H1 (cell line): ENCODE data around the gene SNRNP200. TPM values are rescaled to one million over a fixed set of nuclear protein-coding genes. Genes with fewer than 3 reads are reported as not detected.
A peak's percentile ranks its signal among the peaks of the same experiment; 100 is the strongest.

ENCODE experiments used
- CTCF ChIA-PET: fragments of 300-600 bp; sonication (Branson Sonifier 250); formaldehyde crosslinking; loops from one replicate; lab custom pipeline; 2021; ENCODE audit not compliant: partially characterized antibody; lab: Charles Lee
- POLR2A ChIA-PET: fragments of 300-600 bp; sonication (Branson Sonifier 250); formaldehyde crosslinking; loops from one replicate; lab custom pipeline; 2021; ENCODE audit warnings: inconsistent platforms; ENCODE audit not compliant: partially characterized antibody; lab: Charles Lee
- DNase-seq, 2 experiments: peaks; one replicate each; pipeline versions ENCODE4 v3.0.0 to v3.0.0-alpha.2; 2010 to 2022; ENCODE audit warnings: low spot score in 2 of 2, low read depth in 1 of 2, mixed read lengths in 1 of 2
- FAIRE-seq: peaks from 2 replicates; lab custom pipeline; 2011; peaks lifted over from hg19 to GRCh38; lab: Jason Lieb, UNC
- H2AFZ ChIP-seq: 2 replicates; pipeline ENCODE4 v1.8.1; 2012; ENCODE audit warnings: low read length, inconsistent platforms
- H2AK5ac ChIP-seq: 2 replicates; pipeline ENCODE4 v1.6.1; 2013; ENCODE audit warnings: low read depth, low read length
- H2BK120ac ChIP-seq: replicated peaks from 2 replicates; pipeline ENCODE3; 2013; ENCODE audit warnings: low read depth, low read length, inconsistent platforms
- H2BK12ac ChIP-seq: 2 replicates; pipeline ENCODE4 v1.6.1; 2013; ENCODE audit warnings: low read depth, low read length
- H2BK15ac ChIP-seq: 2 replicates; pipeline ENCODE4 v1.6.1; 2013; ENCODE audit warnings: low read length
- H2BK20ac ChIP-seq: 2 replicates; pipeline ENCODE4 v1.6.1; 2013; ENCODE audit warnings: low read length
- H2BK5ac ChIP-seq: 2 replicates; pipeline ENCODE4 v1.6.1; 2013; ENCODE audit warnings: low read depth, low read length
- H3K14ac ChIP-seq: 2 replicates; pipeline ENCODE4 v1.6.1; 2013; ENCODE audit warnings: inconsistent platforms; ENCODE audit not compliant: insufficient read length
- H3K18ac ChIP-seq: 2 replicates; pipeline ENCODE4 v1.6.1; 2013; ENCODE audit warnings: low read length; ENCODE audit errors: extremely low read depth
- H3K23ac ChIP-seq: 2 replicates; pipeline ENCODE4 v1.6.1; 2013; ENCODE audit warnings: inconsistent platforms; ENCODE audit not compliant: insufficient read length
- H3K23me2 ChIP-seq: 2 replicates; pipeline ENCODE4 v1.6.1; 2013; ENCODE audit warnings: low read depth, low read length
- H3K27ac ChIP-seq: 2 replicates; pipeline ENCODE4 v1.6.1; 2011; ENCODE audit warnings: low read depth, low read length, inconsistent platforms
- H3K27me3 ChIP-seq, 4 experiments: replicated peaks in 1 of 4; 1 replicate in 1 of 4; 2 replicates in 3 of 4; pipeline versions ENCODE4 v1.6.1 to v1.8.1; 2011 to 2013; ENCODE audit warnings: low read length in 3 of 4, mild to moderate bottlenecking in 3 of 4, inconsistent platforms in 2 of 4, mixed read lengths in 2 of 4, moderate library complexity in 1 of 4; ENCODE audit not compliant: control insufficient read depth in 3 of 4, insufficient read depth in 3 of 4; ENCODE audit errors: extremely low read depth in 1 of 4
- H3K36me3 ChIP-seq, 4 experiments: 2 replicates each; pipeline versions ENCODE4 v1.6.1 to v1.8.1; 2011 to 2013; ENCODE audit warnings: mild to moderate bottlenecking in 4 of 4, low read length in 3 of 4, moderate library complexity in 2 of 4, control low read depth in 1 of 4, inconsistent platforms in 1 of 4; ENCODE audit not compliant: insufficient read depth in 4 of 4, control insufficient read depth in 2 of 4
- H3K4ac ChIP-seq: replicated peaks from 2 replicates; pipeline ENCODE3; 2013; ENCODE audit warnings: low read length, low read depth, mixed read lengths, inconsistent platforms; ENCODE audit not compliant: insufficient read length
- H3K4me1 ChIP-seq, 4 experiments: replicated peaks in 1 of 4; 1 replicate in 1 of 4; 2 replicates in 3 of 4; pipeline versions ENCODE4 v1.6.1 to v1.8.1; 2011 to 2013; ENCODE audit warnings: low read length in 3 of 4, inconsistent platforms in 2 of 4, mixed read lengths in 1 of 4; ENCODE audit not compliant: insufficient read depth in 4 of 4, control insufficient read depth in 3 of 4
- H3K4me2 ChIP-seq, 2 experiments: 2 replicates each; pipeline versions ENCODE4 v1.6.1 to v1.8.1; 2011 to 2013; ENCODE audit warnings: low read depth in 2 of 2, low read length in 2 of 2, control low read depth in 1 of 2, inconsistent platforms in 1 of 2, mild to moderate bottlenecking in 1 of 2; ENCODE audit not compliant: insufficient read depth in 1 of 2
- H3K4me3 ChIP-seq, 4 experiments: fragments of 200-600, 300-600 bp in 1 of 4; sonication (generic), shearing (Covaris generic), sonication (Bioruptor Twin) in 1 of 4; 2 replicates each; pipeline versions ENCODE4 v1.5.1 to v1.8.1; 2011 to 2016; ENCODE audit warnings: low read length in 4 of 4, low read depth in 3 of 4, control low read depth in 2 of 4, inconsistent platforms in 2 of 4, mild to moderate bottlenecking in 2 of 4, mixed read lengths in 1 of 4, moderate library complexity in 1 of 4; ENCODE audit not compliant: insufficient read depth in 2 of 4; ENCODE audit errors: extremely low read depth in 1 of 4
- H3K56ac ChIP-seq: replicated peaks from 2 replicates; pipeline ENCODE3; 2013; ENCODE audit warnings: low read depth, mild to moderate bottlenecking, mixed read lengths, low read length, inconsistent platforms; ENCODE audit not compliant: insufficient read length
- H3K79me1 ChIP-seq: 2 replicates; pipeline ENCODE4 v1.6.1; 2013; ENCODE audit warnings: low read depth, low read length, control low read depth
- H3K79me2 ChIP-seq, 2 experiments: 2 replicates each; pipeline versions ENCODE4 v1.6.1 to v1.8.1; 2012 to 2013; ENCODE audit warnings: low read length in 2 of 2, mild to moderate bottlenecking in 2 of 2, inconsistent platforms in 1 of 2; ENCODE audit not compliant: insufficient read depth in 2 of 2, control insufficient read depth in 1 of 2
- H3K9ac ChIP-seq, 4 experiments: replicated peaks in 1 of 4; 1 replicate in 1 of 4; 2 replicates in 3 of 4; pipeline versions ENCODE4 v1.6.1 to v1.8.1; 2011 to 2013; ENCODE audit warnings: low read depth in 3 of 4, low read length in 3 of 4, control low read depth in 2 of 4, mild to moderate bottlenecking in 2 of 4, moderate library complexity in 2 of 4, inconsistent platforms in 1 of 4; ENCODE audit errors: extremely low read depth in 1 of 4
- H3K9me3 ChIP-seq, 2 experiments: 2 replicates each; pipeline versions ENCODE4 v1.6.1 to v1.8.1; 2012 to 2013; ENCODE audit warnings: mild to moderate bottlenecking in 2 of 2, moderate library complexity in 2 of 2, control low read depth in 1 of 2, inconsistent platforms in 1 of 2, low read depth in 1 of 2, low read length in 1 of 2, mixed read lengths in 1 of 2; ENCODE audit not compliant: insufficient read depth in 2 of 2
- H4K20me1 ChIP-seq, 2 experiments: replicated peaks in 1 of 2; 2 replicates each; pipeline versions ENCODE3 to v1.8.1; 2011 to 2013; ENCODE audit warnings: inconsistent platforms in 2 of 2, low read length in 2 of 2, mild to moderate bottlenecking in 1 of 2; ENCODE audit not compliant: insufficient read depth in 2 of 2, control insufficient read depth in 1 of 2
- H4K5ac ChIP-seq: 2 replicates; pipeline ENCODE4 v1.6.1; 2013; ENCODE audit warnings: low read length, low read depth, mixed read lengths, inconsistent platforms; ENCODE audit not compliant: insufficient read length
- H4K8ac ChIP-seq: 2 replicates; pipeline ENCODE4 v1.8.0; 2013; ENCODE audit warnings: mild to moderate bottlenecking, moderate library complexity, low read length, inconsistent platforms; ENCODE audit not compliant: insufficient read depth; ENCODE audit errors: extremely low read depth
- H4K91ac ChIP-seq: replicated peaks from 2 replicates; pipeline ENCODE3; 2013; ENCODE audit warnings: low read length, mixed read lengths, inconsistent platforms; ENCODE audit not compliant: insufficient read length
- BACH1 ChIP-seq: IDR thresholded peaks from 2 replicates; pipeline ENCODE4 v1.6.1; 2012; ENCODE audit warnings: low read length, improper control_type of control experiment
- KDM5A ChIP-seq: fragments of 200-600 bp; IDR thresholded peaks from 2 replicates; pipeline ENCODE4 v1.7.1; 2012; ENCODE audit warnings: mild to moderate bottlenecking, low read length, inconsistent platforms, mixed read lengths
- RAD21 ChIP-seq, 2 experiments: IDR thresholded peaks in 1 of 2; conservative IDR thresholded peaks in 1 of 2; 2 replicates each; pipeline ENCODE4 v1.6.1; 2011; ENCODE audit warnings: low read depth in 2 of 2, low read length in 2 of 2, improper control_type of control experiment in 1 of 2, inconsistent platforms in 1 of 2, mild to moderate bottlenecking in 1 of 2, moderate library complexity in 1 of 2
- SIN3A ChIP-seq, 2 experiments: IDR thresholded peaks in 1 of 2; conservative IDR thresholded peaks in 1 of 2; 2 replicates each; pipeline ENCODE4 v1.6.1; 2011 to 2012; ENCODE audit warnings: low read length in 2 of 2, improper control_type of control experiment in 1 of 2, low read depth in 1 of 2, mild to moderate bottlenecking in 1 of 2
- WGBS, 2 experiments: shearing (Covaris generic) in 1 of 2; methylation state at CpG; one replicate each; pipeline versions ENCODE4 v1.1.6 to v1.1.7; 2013 to 2015; ENCODE audit warnings: low lambda C conversion rate in 2 of 2, mixed read lengths in 2 of 2, inconsistent platforms in 1 of 2, low coverage in 1 of 2, missing lambda C conversion rate in 1 of 2; ENCODE audit not compliant: insufficient replicate concordance in 2 of 2, insufficient coverage in 1 of 2, insufficient read length in 1 of 2; ENCODE audit errors: extremely low coverage in 1 of 2, missing lambda C conversion rate in 1 of 2; 5-methylcytosine and 5-hydroxymethylcytosine counted together
- polyA plus RNA-seq, 7 experiments: library from polyadenylated mRNA; depleted of rRNA in 3 of 7; stranded (reverse) in 5 of 7; unstranded in 2 of 7; fragments of >200 nt in 5 of 7; fragments of 200-250 nt in 2 of 7; gene quantifications; 1 replicate in 5 of 7; 2 replicates in 1 of 7; 4 replicates in 1 of 7; pipeline versions ENCODE4 v1.2.1 to v1.2.3, GENCODE V29; 2011 to 2013; ENCODE audit warnings: missing spikeins in 2 of 7, mixed read lengths in 2 of 7
- total RNA-seq: library from RNA; stranded (reverse); fragmentation: NEBNext Ultra II Directional; extraction: Animal tissue kit (Norgen Biotek cat#: 25700); gene quantifications from 2 replicates; pipeline ENCODE4 v1.2.1, GENCODE V29; 2021
- TF ChIP-seq, protein P1 (sequence below): IDR thresholded peaks from 2 replicates; pipeline ENCODE4 v1.6.1; 2011; ENCODE audit warnings: low read length, improper control_type of control experiment
- TF ChIP-seq, protein P2 (sequence below), 3 experiments: IDR thresholded peaks; 1 replicate in 2 of 3; 2 replicates in 1 of 3; pipeline versions ENCODE4 v1.5.1 to v1.6.1; 2011; ENCODE audit warnings: low read length in 3 of 3, mild to moderate bottlenecking in 3 of 3, inconsistent platforms in 2 of 3, low read depth in 1 of 3, moderate library complexity in 1 of 3; ENCODE audit not compliant: insufficient read depth in 1 of 3; ENCODE audit errors: control extremely low read depth in 1 of 3

SNRNP200 gene
- total and polyA plus RNA-seq, 2 of the 8 experiments (the other 6 are each of a cell fraction or from before 2014, with no cell fraction given): 190 to 289 TPM

DNA sequence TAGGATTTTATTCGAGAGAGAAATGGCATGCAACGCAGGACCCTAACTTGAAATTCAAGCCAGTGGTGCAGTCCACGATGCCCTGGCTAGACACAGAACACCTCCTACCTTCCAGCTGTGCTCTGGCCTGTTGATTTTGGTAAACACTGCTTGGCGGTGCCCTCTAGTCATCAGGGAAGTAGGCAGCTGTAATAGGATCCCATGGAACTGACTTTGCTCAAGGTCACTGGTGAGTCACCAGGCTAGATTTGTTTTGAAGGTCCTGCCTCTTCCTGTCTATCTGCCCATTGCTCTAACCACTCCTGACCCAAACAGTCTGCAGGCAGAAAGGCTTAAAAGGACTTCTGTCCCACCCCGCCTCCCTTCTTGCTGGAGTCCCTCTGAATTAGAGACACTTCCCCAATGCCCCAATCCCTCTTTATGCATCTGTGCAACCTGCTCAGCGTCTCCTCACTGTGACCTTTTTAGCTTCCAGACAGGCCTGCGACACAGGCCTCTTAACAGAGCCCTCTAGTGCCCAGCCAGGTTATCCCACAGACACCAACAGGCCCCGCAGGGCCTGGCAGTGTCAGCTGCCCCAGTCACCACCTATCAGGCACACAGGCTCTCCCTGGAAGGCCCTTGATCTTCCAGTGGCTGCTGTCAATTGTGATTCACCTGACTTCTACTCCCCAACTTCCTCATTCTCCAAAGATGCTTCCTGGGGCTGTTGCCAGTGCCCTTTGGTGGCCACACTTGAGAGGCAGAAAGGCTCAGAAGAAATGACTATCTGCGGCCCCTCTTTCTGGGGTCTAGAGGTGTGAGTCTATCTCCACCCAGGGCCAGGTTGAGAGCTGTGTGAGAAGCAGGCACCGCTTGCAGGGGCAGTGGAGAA, 44.7 kb downstream of the SNRNP200 start:
- H3K4me3 ChIP-seq: no peak overlapping the region
- H3K79me2 ChIP-seq: peaks cover 0 to 27% of the 10 kb centered on the region in 2 experiments; a peak in 2 of 4 replicates
- H2BK15ac ChIP-seq: no peak overlapping the region
- no peak overlapping the region for H3K27ac ChIP-seq
- peaks cover 7% of the 10 kb centered on the region; the same call in 1 of the 2 replicates for H3K23me2 ChIP-seq
- H3K23ac ChIP-seq: no peak overlapping the region
- no peak overlapping the region for H4K91ac ChIP-seq
- peaks cover 0 to 2% (median 0%) of the 10 kb centered on the region in 4 experiments; a peak in 1 of 8 replicates for H3K36me3 ChIP-seq
- no peak overlapping the region for H4K5ac ChIP-seq
- 0 out of 4 replicates have a peak overlapping the region, but pooled peaks of 1 of the 2 experiments have one; percentile 13 for H3K4me2 ChIP-seq
- H3K79me1 ChIP-seq: peaks cover 26% of the 10 kb centered on the region
- no peak overlapping the region for H2AFZ ChIP-seq
- DNase-seq (peak in 1 of 2 experiments; percentile 57), FAIRE-seq (no peak)
- H2BK12ac ChIP-seq: no peak overlapping the region
- H4K8ac ChIP-seq: no peak overlapping the region
- 73% methylated on average over 10 of the region's 10 CpGs; no CpG with 5 or more reads in 1 of the 2 experiments for WGBS, 2 experiments
- peaks cover 0 to 9% (median 3%) of the 10 kb centered on the region in 4 experiments; a peak in 4 of 7 replicates for H3K4me1 ChIP-seq
- H3K27me3 ChIP-seq: no peaks in the 10 kb centered on the region
- no peak overlapping the region for H3K18ac ChIP-seq
- no peak overlapping the region for H2BK5ac ChIP-seq
- H3K9me3 ChIP-seq: no peaks in the 10 kb centered on the region
- TF ChIP-seq, protein P1, sequence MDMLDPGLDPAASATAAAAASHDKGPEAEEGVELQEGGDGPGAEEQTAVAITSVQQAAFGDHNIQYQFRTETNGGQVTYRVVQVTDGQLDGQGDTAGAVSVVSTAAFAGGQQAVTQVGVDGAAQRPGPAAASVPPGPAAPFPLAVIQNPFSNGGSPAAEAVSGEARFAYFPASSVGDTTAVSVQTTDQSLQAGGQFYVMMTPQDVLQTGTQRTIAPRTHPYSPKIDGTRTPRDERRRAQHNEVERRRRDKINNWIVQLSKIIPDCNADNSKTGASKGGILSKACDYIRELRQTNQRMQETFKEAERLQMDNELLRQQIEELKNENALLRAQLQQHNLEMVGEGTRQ: peak; percentile 46; the same call in 1 of the 2 replicates
- TF ChIP-seq RAD21 (IDR thresholded peaks at IDR 0.05 in 1 of 2, conservative IDR thresholded peaks at IDR 0.05 in 1 of 2; ENCODE audit: low read depth in 2 of 2, low read length in 2 of 2) (peak; percentile 40 to 63), SIN3A (conservative IDR thresholded peaks at IDR 0.05 in 1 of 2, IDR thresholded peaks at IDR 0.05 in 1 of 2; ENCODE audit: low read depth in 1 of 2, low read length in 2 of 2) (peak in 1 of 2 experiments; percentile 70; a peak in 1 of 4 replicates), BACH1 (no peak), KDM5A (no peak)
- TF ChIP-seq, protein P2, sequence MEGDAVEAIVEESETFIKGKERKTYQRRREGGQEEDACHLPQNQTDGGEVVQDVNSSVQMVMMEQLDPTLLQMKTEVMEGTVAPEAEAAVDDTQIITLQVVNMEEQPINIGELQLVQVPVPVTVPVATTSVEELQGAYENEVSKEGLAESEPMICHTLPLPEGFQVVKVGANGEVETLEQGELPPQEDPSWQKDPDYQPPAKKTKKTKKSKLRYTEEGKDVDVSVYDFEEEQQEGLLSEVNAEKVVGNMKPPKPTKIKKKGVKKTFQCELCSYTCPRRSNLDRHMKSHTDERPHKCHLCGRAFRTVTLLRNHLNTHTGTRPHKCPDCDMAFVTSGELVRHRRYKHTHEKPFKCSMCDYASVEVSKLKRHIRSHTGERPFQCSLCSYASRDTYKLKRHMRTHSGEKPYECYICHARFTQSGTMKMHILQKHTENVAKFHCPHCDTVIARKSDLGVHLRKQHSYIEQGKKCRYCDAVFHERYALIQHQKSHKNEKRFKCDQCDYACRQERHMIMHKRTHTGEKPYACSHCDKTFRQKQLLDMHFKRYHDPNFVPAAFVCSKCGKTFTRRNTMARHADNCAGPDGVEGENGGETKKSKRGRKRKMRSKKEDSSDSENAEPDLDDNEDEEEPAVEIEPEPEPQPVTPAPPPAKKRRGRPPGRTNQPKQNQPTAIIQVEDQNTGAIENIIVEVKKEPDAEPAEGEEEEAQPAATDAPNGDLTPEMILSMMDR (IDR thresholded peaks at IDR 0.05; ENCODE audit: control extremely low read depth in 1 of 3, insufficient read depth in 1 of 3, low read depth in 1 of 3, low read length in 3 of 3): peak; percentile 38 to 64 (median 57)
- H3K14ac ChIP-seq: no peak overlapping the region
- H2BK120ac ChIP-seq: no peak overlapping the region
- H3K9ac ChIP-seq: no peak overlapping the region
- no peak overlapping the region for H3K56ac ChIP-seq
- POLR2A ChIA-PET: interaction anchor here (1.3 to 3.8 kb wide), 4 partner anchors 9 to 52 kb away, joined by 3 to 16 read pairs (median 8); partner anchors contain the start of gene STARD7
- peaks cover 0 to 16% of the 10 kb centered on the region in 2 experiments for H4K20me1 ChIP-seq
- CTCF ChIA-PET: interaction anchor here (0.7 to 2.5 kb wide), 20 partner anchors 9 to 251 kb away, joined by 3 to 11 read pairs (median 4); partner anchors contain the start of gene ASTL
- H2BK20ac ChIP-seq: no peak overlapping the region
- no peak overlapping the region for H3K4ac ChIP-seq
- H2AK5ac ChIP-seq: no peak overlapping the region
